ENCODE measurements around the gene PRPF31. TPM values are rescaled to one million over a fixed set of nuclear protein-coding genes. Genes with fewer than 3 reads are reported as not detected.

PRPF31 gene
- polyA plus RNA-seq, 1 donor (not counting 4 experiments of a cell fraction or from before 2014, with no cell fraction given) = 42.2 TPM

GRCh38 chr19:54159352-54160181 is 44.0 kb downstream of the PRPF31 start, which contains the start of gene LENG1:
Gene LENG1, minus strand, starts transcription at chr19:54159721. Its CDS starts 26 bp downstream, at chr19:54159695.
- H4K20me1 ChIP-seq (ENCODE audit: control insufficient read depth, extremely low read depth, insufficient read depth, low read length) = peaks cover 5% of the 10 kb centered on the region
- peaks cover 7% of the 10 kb centered on the region for H3K79me2 ChIP-seq (ENCODE audit: control insufficient read depth, insufficient read depth, low read length)
- dilution Hi-C loops (cut with MboI; ENCODE audit: extremely low pct_ligation_motif_present, low sequenced_read_pairs) = no loop called here

GRCh38 chr19:54160182-54160811 is 44.7 kb downstream of the PRPF31 start:
- FAIRE-seq = no peak
- no peak for DNase-seq (ENCODE audit: low read depth, low spot score)
- no peaks in the 10 kb centered on the region for H4K20me1 ChIP-seq (ENCODE audit: control insufficient read depth, extremely low read depth, insufficient read depth, low read length)
- TF ChIP-seq CTCF (optimal IDR thresholded peaks at IDR 0.05 in 1 of 3, IDR thresholded peaks at IDR 0.05 in 1 of 3, conservative IDR thresholded peaks at IDR 0.05 in 1 of 3; ENCODE audit: extremely low read depth in 1 of 3, insufficient read depth in 2 of 3, low read length in 3 of 3) (no peak), EZH2 (IDR thresholded peaks at IDR 0.05; ENCODE audit: low read length) (no peak)
- H3K27me3 ChIP-seq (ENCODE audit: control insufficient read depth, extremely low read depth, insufficient read depth, low read length) = no peaks in the 10 kb centered on the region
- dilution Hi-C loops (cut with MboI; ENCODE audit: extremely low pct_ligation_motif_present, low sequenced_read_pairs) = no loop called here
- peak overlapping the region; percentile 79 for H3K27ac ChIP-seq (ENCODE audit: control insufficient read depth, insufficient read depth, low read length)
- H3K9me1 ChIP-seq (ENCODE audit: control insufficient read depth, extremely low read depth, insufficient read depth, low read length) = no peaks in the 10 kb centered on the region
- peak overlapping the region; percentile 85 for H3K9ac ChIP-seq (ENCODE audit: control insufficient read depth, extremely low read depth, insufficient read depth, low read length)
- H3K4me3 ChIP-seq (ENCODE audit: control insufficient read depth in 2 of 3, extremely low read depth in 1 of 3, insufficient read depth in 2 of 3, low read depth in 1 of 3, low read length in 3 of 3) = peak overlapping the region; percentile 51 to 91 (median 87)
- H3K4me1 ChIP-seq (ENCODE audit: control insufficient read depth, extremely low read depth, insufficient read depth, low read length) = peaks cover 24% of the 10 kb centered on the region
- peak overlapping the region; percentile 88 for H2AFZ ChIP-seq (ENCODE audit: control insufficient read depth, low read length)
- H3K36me3 ChIP-seq (ENCODE audit: control insufficient read depth in 2 of 2, extremely low read depth in 1 of 2, insufficient read depth in 2 of 2, low read length in 2 of 2) = peaks cover 10 to 11% of the 10 kb centered on the region in 2 experiments
- peaks cover 7% of the 10 kb centered on the region for H3K79me2 ChIP-seq (ENCODE audit: control insufficient read depth, insufficient read depth, low read length)
- peak overlapping the region; percentile 97 for H3K4me2 ChIP-seq (ENCODE audit: control insufficient read depth, extremely low read depth, insufficient read depth, low read depth, low read length)
- no peaks in the 10 kb centered on the region for H3K9me3 ChIP-seq (ENCODE audit: control insufficient read depth, low read depth, low read length)

More at GRCh38 chr19:54159352-54160181, 44.0 kb downstream of the PRPF31 start, which contains the start of gene LENG1:
- peak within 1 kb of the TSS; percentile 90 for H3K27ac ChIP-seq (ENCODE audit: control insufficient read depth, insufficient read depth, low read length)
- H2AFZ ChIP-seq (ENCODE audit: control insufficient read depth, low read length) = peak within 1 kb of the TSS; percentile 89
- H3K27me3 ChIP-seq (ENCODE audit: control insufficient read depth, extremely low read depth, insufficient read depth, low read length) = no peaks in the 10 kb centered on the region
- peak within 1 kb of the TSS; percentile 57 to 95 (median 91) for H3K4me3 ChIP-seq (ENCODE audit: control insufficient read depth in 2 of 3, extremely low read depth in 1 of 3, insufficient read depth in 2 of 3, low read depth in 1 of 3, low read length in 3 of 3)
- no peak for TF ChIP-seq EZH2 (IDR thresholded peaks at IDR 0.05; ENCODE audit: low read length)
- peak in 2 of 3 experiments; percentile 25 to 33 for TF ChIP-seq CTCF (optimal IDR thresholded peaks at IDR 0.05 in 1 of 3, IDR thresholded peaks at IDR 0.05 in 1 of 3, conservative IDR thresholded peaks at IDR 0.05 in 1 of 3; ENCODE audit: extremely low read depth in 1 of 3, insufficient read depth in 2 of 3, low read length in 3 of 3)
- DNase-seq (ENCODE audit: low read depth, low spot score) = peak; percentile 100
- peaks cover 14 to 15% of the 10 kb centered on the region in 2 experiments for H3K36me3 ChIP-seq (ENCODE audit: control insufficient read depth in 2 of 2, extremely low read depth in 1 of 2, insufficient read depth in 2 of 2, low read length in 2 of 2)
- peak; percentile 96 for FAIRE-seq
- peaks cover 24% of the 10 kb centered on the region for H3K4me1 ChIP-seq (ENCODE audit: control insufficient read depth, extremely low read depth, insufficient read depth, low read length)
- no peaks in the 10 kb centered on the region for H3K9me3 ChIP-seq (ENCODE audit: control insufficient read depth, low read depth, low read length)
- H3K9ac ChIP-seq (ENCODE audit: control insufficient read depth, extremely low read depth, insufficient read depth, low read length) = peak within 1 kb of the TSS; percentile 92
- H3K9me1 ChIP-seq (ENCODE audit: control insufficient read depth, extremely low read depth, insufficient read depth, low read length) = no peaks in the 10 kb centered on the region
- peak within 1 kb of the TSS; percentile 98 for H3K4me2 ChIP-seq (ENCODE audit: control insufficient read depth, extremely low read depth, insufficient read depth, low read depth, low read length)

Measured in keratinocyte (primary cell).